Suprapubic skin (tissue), 3 donors: ENCODE measurements around the gene ZSWIM5.

Experiments
- CTCF ChIP-seq, 2 donors: fragments of 200-600 bp in 1 of 2; fragments of 450-650 bp in 1 of 2; sonication (generic) in 1 of 2; IDR thresholded peaks; one replicate each; pipeline ENCODE4 v1.5.1; 2016 to 2019; ENCODE audit warnings: antibody characterized with exemption in 2 of 2, mild to moderate bottlenecking in 1 of 2, moderate library complexity in 1 of 2
- POLR2AphosphoS5 ChIP-seq, 3 donors: sonication (generic); formaldehyde crosslinking; IDR thresholded peaks; one replicate each; pipeline ENCODE4 v1.6.1; 2017; ENCODE audit warnings: antibody characterized with exemption in 3 of 3

GRCh38 chr1:45044916-45045315 lies 161.5 kb downstream of the ZSWIM5 start:
- TF ChIP-seq POLR2AphosphoS5 (IDR thresholded peaks at IDR 0.05) (no peak), CTCF (IDR thresholded peaks at IDR 0.05) (no peak)
